Regular cardiac myocyte (primary cell): ENCODE data around the gene PRR27. TPM values are rescaled to one million over a fixed set of nuclear protein-coding genes. Genes with fewer than 3 reads are reported as not detected.

Experiments used
- total RNA-seq: library from RNA; depleted of rRNA; stranded (reverse); fragments of >200 nt; gene quantifications from 2 replicates; pipeline ENCODE4 v1.2.3, GENCODE V29; 2014

PRR27 gene
- total RNA-seq: not detected in 2 replicates

DNA sequence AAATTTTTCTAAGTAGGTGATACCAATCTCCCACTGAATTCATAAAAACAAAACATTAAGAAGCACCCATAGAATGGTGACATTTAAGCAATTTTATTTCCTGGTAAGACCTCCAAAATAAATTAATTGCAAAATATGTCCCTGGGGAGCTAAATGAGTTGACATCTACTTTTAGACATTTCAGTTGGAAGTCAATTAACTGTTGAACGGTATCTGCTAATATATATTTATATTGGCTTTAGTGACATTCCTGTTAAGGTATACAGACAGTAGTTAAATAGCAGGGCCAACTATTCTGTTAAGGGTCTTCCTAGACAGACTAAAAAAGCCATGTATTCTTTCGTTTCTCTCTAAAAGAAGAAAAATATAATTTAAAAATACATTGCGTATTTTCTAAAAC is at the start of gene PRR27:
PRR27 (plus strand) TSS at position 301 of the 400 bp plus-strand sequence. CDS start 139 bp downstream, outside the sequence.

DNA sequence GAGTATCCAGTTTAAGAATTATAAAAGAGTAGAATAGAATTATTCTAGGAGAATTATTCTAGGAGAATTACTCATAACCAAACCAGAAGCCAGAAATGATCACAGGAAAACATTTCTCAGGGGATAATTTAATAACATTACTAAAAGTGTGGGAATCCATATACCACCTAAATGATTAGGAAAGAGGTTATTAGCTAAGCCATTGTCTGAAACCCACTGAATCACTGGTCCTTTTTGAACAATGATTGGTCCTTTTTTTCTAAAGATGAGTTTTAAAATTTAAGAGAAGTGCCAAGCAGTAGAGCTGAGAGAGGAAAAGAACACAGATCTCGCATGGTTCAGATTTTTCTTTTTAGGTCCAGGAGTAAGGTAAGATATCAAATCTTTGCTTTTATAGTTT is 41.4 kb downstream of the PRR27 start, which contains the start of gene ODAM:
ODAM (plus strand) TSS at position 301 of the 400 bp plus-strand sequence. CDS start 819 bp downstream, outside the sequence.

Other genes starting within 250 kb of the PRR27 start
- not detected in 2 replicates for gene CSN1S1, start 223.2 kb upstream of the PRR27 start, total RNA-seq
- gene CSN2, start 188.5 kb upstream of the PRR27 start, total RNA-seq: not detected in 2 replicates
- not detected in 2 replicates for gene STATH, start 158.3 kb upstream of the PRR27 start, total RNA-seq
- gene HTN3, start 125.8 kb upstream of the PRR27 start, total RNA-seq: not detected in 2 replicates
- gene HTN1, start 103.8 kb upstream of the PRR27 start, total RNA-seq: not detected in 2 replicates
- gene ODAM, start 41.5 kb downstream of the PRR27 start, total RNA-seq: not detected in 2 replicates
- not detected in 2 replicates for gene FDCSP, start 71.9 kb downstream of the PRR27 start, total RNA-seq
- not detected in 2 replicates for gene CSN3, start 88.4 kb downstream of the PRR27 start, total RNA-seq
- not detected in 2 replicates for gene CABS1, start 180.7 kb downstream of the PRR27 start, total RNA-seq
- gene SMR3A, start 206.5 kb downstream of the PRR27 start, total RNA-seq: not detected in 2 replicates
- gene SMR3B, start 228.9 kb downstream of the PRR27 start, total RNA-seq: not detected in 2 replicates
- gene OPRPN, start 243.7 kb downstream of the PRR27 start, total RNA-seq: not detected in 2 replicates